SW 1271 (cell line): ENCODE data around the gene RAD51B.
"Not testable (repeated sequence)": the region's sequence is repeated elsewhere in the genome, so short reads cannot be mapped to it uniquely, and the experiment has no call there.

ENCODE experiments used
- DNase-seq, 2 experiments: peaks; one replicate each; lab custom pipeline; 2025; lab: John Stamatoyannopoulos, UW

RAD51B gene

DNA sequence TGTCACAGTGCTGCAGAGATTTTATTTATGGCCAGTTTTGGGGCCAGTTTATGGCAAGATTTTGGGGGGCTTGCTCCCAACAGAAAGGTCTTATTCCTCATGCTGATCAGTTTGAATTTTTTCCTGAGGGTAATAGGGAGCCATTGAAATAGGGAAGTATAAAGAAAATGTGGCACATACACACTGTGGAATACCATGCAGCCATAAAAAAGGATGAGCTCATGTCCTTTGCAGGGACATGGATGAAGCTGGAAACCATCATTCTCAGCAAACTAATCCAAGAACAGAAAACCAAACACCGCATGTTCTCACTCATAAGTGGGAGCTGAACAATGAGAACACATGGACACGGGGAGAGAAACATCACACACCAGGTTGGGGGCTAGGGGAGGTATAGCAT is 483.4 kb downstream of the RAD51B start:
- not testable (repeated sequence) for DNase-seq

DNA sequence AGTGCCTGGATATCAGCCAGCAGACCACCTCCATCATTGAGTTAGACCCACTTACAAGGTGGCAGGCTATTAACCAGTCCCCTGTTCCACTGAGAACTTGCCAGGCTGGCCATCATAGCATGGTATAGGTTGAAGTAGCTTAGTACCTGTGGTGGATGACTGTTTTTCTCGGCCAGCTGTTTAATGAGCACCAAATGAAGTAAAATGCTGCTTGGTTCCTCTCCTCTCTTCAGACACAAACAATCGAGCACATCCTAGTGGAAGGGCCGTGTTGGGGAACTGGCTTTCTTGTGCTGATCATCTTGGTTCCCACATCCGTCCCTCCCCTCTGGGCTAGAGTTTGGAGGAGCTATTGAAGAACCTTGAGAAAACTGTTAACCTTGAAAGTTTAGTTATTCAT is 486.2 kb downstream of the RAD51B start:
- no peak for DNase-seq

DNA sequence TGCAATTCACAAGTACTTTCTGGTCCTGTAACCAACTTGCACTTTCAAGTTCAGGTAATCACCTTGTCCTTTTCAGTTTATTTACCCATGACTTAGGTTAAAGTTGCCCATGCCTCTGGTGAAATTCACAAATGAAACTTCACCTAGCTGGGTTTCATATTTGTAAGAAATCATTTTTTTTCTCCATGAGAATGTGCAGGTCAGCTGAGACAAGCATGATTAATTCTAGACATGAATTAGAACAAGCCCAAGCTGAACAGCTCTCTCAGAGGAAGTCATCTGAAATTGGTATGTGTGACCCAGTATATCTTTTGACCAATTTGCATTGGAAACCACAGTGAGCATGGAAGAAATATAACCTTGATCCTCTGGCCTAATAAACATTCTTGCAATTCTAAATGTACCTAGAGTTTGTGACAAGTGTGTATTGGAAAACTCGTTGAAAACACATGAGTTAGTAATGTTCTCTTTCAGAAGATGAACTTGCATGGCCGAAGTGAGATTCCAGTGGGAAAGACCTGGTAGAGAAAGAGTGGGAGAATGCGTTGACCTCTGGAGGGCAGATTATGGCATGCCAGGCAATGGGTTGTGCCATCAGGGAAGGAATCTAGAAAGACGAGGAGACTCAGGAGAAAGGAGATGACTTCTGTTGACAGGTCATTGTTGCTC is 486.8 kb downstream of the RAD51B start:
- no peak for DNase-seq

DNA sequence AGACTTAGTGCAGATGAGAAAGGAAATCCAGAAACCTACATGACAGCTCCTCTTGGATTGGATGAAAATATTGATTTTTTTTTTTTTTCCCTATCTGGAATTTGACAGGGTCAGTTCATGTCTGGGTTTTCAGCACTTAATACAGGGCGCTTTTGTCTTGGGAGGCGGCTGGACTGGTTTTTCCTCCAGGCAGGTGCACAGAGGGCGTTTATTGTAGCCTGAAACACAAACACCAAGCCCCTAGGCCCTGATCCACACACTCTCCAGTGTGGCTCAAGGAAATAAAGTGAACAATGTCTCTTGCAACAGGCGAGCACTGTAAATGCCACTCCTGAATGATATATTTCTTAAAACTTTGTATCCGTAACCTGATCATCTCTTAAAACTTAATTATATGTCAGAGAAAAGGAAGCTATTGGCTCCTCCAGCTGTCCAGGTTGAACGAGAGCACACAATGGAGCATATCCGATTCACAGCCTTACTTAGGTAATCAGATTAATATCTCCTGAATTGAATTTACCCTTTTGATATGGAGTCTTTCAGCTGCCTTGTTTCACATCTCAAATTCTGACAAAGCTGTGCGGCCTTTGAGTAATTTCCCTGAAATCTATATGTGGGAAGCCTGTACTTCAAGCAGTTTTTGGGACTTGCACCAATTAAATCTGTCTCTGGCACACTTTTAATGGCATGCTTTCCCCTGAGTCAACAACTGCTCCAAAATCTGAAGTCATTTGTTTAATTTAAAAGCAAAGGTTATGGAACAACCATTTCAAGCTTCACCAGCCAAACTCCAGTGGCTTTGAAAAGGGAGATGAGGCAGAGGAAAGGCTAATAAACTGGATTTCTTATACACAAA is 487.6 kb downstream of the RAD51B start:
- no peak for DNase-seq

DNA sequence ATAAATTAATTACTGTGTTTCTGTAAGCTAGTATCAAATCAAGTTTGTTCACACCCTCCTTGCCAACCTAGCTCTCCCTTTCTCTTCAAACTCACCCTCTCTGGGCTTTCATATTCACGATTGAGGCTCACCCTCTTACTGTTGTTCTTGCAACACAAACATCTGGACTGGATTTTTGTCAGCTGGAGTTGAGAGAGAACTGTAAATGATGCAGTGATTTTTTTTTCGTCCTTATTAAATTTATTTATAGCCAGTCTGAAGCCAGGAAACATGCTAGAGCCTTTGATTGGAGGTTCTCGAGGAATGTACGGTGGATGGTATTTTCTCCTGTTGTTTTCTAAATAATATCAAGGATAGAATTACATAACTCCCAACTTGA is 488.2 kb downstream of the RAD51B start:
- no peak for DNase-seq

DNA sequence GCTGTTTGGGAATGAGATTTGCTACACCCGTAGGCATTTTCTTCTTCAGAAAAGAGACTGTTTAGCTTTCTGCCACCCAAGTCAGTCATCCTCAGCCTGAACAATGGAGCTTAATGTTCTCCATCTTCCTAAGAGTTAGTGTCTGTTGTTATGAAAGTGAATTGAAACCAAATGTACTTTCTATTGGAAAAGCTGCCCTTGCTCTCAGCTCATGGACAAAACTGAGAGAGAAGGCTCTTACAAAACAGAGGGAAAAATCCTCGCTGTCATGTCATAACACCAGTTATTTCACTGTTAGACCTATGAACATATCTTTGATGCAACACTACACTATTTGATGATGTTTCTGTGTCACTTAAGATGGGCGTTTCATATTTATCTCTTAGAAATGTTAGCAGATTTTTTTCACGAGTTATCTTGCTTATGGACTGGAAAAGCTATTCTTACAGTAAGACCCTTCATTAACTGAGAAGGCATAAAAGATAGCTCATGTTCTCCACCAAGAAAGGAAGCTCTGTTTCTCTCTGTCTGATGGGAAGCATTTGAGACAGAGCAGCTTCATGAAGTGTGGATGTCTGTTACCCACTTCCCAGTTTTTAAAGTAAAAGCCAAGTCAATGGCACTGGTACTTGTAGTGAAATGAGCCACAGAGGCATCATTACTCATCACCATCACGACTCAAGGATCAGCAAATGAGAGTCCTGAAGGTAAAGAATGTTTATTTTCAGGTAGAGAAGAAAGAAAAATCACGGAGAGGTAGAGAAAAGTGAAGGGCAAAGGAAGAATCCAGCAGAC is 489.3 kb downstream of the RAD51B start:
- no peak for DNase-seq

DNA sequence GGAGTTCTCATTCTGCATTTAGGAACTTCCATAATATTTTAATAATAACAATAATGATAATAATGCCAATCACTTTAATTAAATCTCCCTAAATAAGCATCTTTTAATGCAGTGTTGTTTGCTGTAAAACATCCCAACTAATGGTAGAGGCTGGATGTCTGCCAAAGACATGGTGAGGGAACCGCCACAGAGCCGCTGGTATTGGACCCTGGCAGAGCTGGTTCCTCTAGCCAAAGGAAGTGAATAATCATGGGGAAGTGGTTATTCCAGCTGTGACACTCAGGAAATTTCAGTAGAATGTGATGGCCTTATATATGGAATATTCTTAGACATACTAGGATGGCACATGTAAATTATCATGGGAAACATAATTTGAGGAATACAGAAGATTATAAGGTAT is 490.0 kb downstream of the RAD51B start:
- DNase-seq = no peak

DNA sequence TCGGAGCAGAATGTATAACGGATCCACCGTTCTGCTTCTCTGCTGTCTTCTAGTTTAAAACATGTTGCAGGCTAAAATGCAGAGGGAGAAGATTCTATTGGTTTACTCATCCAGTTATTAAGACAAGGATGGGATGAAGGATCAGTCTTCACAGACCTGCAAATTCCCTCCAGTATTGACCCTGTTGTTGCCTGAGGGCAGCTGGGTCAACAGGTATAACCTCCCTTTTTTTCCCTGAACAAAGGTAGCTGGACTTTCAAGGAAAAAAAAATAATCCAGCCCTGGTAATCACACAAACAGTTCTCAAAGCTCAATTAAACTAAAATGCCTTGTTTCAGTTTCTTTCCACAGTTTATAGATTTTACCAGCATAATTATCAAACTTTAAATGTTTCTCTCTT is 492.7 kb downstream of the RAD51B start:
- DNase-seq = no peak

DNA sequence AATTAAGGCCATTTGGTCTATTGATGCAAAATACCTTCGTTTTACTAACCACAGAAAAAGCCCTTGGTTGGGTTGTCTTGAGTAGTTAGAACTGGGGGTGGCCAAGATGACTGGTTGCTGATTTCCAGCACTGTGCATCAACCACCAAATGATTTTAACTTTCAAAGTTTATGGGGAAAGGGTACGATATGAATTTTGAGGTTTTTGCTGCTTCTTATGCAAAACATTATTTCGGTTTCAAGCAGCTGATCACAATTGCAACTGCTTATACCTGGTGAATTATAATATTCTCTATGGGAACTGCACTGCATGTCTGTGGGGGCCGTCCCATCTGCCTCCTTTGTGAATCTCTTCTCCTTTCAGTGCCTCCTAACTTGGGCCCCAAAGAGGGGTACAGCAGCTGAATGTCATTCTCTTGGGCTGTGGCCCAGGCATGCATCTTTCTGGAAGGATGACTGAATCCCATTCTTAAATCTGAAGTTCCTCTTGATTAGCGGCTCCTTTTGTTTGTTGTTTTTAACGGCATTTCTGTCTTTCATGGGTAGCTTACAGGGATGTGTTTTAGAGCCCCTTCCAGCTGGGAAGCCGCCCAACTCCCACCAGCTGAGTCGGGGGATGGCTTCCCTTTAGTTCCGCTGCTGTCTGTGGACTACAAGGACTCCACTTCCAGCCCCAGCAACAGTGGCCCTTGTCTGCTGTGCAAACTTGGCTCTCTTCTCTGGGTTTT is 493.5 kb downstream of the RAD51B start:
- DNase-seq = no peak

DNA sequence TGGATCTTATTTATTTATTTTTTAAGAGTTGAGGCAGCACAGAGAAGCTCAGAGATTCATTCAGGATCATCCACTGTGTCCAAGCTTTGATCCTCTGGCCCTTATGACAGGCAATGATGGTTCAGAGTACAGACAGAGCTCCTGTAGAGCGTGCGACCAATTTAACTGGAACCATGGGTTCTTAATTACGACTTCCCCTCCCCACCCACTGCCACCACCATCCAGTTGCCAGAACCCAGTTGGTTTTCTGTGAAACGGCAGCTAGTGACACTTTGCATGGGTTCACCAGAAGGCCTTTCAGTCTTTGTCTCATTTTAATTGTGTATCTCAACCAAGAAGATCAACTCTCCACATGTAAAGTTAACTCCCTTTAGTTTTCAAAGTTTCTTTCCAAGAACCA is 495.1 kb downstream of the RAD51B start:
- DNase-seq = no peak

DNA sequence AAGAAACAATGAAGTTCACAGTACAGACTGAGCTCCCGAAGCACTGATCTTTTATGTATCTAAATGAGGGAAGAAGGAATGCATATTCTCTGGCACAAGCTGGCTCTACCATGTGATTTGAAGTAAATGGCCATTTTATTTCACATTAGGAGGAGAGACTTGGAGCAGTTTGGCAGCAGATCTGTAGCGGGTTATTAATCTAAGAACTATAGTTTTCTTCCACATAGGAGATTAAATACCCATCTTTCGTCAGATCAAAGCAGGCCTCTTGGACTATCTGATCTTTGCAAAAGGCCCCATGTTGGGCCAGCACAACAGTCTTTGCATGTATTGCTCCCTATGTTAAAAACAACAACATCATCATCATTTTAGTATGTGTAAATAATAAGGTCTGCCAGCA is 495.5 kb downstream of the RAD51B start:
- DNase-seq = no peak

DNA sequence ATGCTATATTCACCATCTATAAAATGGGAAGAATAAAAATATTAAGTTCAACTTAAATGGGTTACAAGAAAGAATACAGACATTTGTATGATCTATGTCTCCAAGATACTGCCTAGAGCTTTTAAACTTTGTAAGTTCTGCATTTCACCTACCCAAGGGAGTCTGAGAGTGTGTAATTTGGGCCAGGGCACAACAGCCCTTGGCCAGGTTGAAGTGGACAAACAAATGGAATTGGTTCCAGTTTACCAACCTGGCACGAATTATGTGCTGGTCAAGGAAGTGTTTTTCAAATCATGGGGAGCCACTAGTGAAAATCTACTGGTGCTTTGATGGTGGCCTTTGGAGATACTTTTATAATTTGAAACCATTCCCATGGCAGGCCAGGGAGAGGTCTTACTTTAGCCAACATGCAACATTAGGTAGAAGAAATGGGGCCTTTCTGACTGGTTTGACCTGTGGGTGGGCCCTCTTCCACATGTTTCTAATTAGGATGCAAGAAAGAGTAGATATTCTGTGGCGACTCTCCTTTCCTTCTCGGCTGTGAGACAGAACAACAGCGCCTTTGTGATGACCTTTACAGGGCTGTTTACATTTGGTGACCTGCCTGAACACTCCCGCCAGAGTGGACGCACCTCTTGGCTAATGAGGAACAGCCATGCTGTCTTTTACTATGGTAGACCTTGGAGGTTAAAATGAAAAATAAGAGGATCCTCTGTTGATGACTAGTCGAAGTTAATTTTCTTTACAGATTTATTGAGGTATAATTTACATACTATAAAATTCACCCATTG is 496.7 kb downstream of the RAD51B start:
- no peak for DNase-seq

DNA sequence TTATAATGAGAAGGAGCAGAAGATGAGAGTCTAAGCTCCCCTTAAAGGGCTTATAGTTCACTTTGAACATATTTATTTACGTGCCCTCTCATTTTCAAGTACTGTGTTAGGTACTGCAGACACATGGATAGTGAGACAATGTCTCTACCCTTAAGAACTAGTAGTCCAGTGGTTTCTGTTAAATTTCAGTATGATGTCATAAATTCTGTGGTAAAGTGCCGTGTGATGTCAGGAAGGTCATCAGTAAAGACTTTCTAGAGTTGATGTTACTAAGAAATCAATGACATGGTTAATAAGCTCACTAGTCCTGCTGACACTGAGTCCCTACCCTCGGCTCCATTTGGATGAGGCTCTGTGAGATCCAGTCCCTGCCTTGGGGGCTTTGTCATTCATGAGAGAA is 497.7 kb downstream of the RAD51B start:
- DNase-seq = no peak

DNA sequence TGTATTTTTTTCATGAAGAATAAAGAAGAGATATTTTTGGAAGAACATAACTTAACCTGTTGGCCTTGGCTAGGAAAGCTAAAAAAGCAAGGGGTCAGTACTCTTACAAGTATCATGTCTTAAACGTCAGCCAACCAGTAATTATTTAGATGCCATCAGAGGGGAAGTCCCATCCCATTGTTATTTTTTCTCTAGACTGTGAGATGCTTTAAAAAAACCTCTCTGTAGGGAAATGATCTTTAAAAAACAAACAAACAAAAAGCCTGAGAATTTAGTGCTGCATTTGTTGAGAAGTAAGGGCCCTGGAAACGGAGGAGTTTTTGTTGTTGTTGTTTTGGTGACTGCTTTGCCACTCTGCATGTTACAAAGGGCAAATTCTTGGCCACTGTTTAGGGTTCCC is 499.2 kb downstream of the RAD51B start:
- no peak for DNase-seq

DNA sequence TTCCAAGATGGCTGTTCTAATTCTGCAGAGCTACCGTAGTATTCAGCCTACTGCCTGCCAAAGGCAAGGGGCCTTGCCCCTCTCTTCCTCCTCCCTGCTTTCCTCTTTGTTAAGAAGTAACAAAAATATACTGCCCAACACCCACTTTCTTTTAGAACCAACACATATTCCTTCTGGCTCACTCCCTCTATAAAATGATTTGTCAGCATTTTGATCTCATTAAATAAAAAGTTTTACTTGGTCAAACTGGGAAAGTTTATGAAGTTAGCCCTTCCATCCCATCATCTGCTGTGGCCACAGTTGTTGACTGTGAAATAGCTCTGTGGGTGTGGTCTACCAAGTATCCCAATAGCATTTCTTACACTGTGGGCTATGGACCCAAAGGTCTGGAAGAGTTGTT is 500.9 kb downstream of the RAD51B start:
- DNase-seq = no peak

DNA sequence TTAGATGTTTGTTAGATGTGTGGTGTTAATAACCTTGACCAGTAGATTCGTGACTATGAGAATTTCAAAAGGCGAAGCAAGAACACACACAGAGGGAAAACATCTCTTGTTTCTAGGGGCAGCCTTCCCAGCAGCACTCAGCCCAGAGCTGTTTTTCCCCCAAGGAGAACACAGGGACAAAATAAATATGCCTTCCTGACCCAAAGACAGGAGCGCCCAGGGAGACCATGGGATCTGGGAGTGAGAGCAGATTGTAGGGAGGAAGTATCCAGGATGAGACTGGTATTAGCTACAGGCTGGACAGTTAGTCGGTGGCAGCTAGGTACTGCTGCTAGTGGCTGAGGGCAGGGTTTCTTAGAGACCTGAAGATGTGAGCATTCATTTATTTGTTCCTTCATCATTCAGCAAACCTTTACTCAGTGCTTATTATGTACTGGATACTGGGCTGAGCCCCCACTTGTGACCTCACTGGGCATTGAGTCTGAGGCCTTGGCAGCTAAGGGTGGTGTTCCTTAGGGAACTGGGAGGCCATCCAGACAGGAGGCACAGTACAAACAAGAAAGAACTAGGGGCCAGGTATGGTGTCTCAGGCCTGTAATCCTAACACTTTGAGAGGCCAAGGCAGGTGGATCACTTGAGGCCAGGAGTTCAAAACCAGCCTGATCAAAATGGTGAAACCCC is 503.5 kb downstream of the RAD51B start:
- DNase-seq = no peak

DNA sequence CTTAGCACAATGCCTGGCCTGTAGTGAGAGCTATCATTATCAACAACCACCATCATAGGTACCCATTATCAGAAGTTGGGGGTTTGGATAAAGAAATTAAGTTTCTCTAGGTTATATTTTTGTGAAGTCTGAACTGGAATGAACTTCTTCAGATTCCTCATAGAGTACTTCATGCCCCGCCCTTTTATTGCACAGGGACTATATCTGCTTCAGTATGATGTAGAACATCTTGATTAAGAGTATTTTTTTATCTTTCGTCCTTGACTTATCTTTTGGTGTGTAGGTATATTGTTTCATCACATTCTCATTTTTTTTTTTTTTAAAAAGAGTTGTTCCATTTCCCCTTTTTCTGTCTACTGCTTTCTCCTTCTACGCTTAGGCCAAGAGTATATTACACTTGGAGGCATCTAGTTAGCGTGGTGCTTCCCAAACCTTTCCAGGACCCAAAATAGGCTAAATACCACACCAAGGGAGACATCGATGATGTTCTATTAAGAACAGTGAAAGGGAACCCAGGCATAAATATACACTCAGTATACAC is 505.8 kb downstream of the RAD51B start:
- no peak for DNase-seq

DNA sequence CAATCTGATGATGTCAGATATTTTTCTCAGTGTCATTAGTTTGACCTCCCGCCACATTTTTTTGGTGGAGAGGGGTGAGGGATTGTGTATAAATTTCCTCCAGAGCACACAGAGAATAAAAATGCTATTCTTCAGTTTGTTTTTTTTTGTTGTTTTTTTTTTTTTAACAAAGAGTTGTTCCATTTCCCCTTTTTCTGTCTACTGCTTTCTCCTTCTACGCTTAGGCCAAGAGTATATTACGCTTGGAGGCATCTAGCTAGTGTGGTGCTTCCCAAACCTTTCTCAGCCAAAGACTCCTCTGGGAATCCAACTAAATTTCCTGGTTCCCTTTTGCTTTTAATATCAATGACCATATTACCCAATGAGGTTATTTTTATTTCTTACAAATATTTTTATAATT is 507.7 kb downstream of the RAD51B start:
- DNase-seq = no peak

DNA sequence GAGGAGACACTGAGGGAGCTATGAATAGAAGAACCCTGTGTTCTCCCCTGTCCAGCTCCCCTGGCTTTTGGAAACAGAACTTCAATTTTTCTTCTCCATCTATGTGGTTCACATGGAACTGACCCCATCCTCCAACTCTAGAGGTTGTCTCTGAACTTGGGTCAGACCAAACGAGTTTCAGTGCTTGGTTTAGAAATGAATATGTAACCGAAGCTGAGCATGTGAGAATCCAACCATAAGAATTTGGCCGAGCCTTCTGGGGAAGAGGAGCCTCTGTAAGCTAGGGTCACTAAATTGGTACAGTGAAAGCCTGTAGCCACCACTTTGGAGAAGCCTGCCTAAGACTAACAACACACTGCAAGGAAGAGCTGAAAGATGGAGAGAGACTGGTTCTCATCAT is 508.9 kb downstream of the RAD51B start:
- DNase-seq = no peak

DNA sequence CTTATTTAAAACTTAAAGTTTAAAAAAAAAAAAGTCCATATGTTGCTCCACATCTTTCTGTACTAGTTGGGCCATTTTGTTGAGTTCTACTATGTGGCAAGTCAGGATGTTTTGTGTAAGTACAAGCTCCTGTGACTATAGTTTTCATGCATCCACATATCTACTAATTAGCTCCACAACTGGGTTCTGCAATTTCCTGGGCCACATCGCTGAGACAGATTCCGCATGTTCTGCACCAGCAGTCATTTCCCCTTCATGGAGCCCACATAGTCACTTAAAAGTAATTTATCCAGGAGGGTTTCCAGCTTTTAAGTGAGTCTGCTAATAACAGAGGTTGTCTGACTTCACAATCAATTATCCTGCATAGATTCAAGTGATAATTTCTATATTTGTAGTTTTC is 511.8 kb downstream of the RAD51B start:
- no peak for DNase-seq

DNA sequence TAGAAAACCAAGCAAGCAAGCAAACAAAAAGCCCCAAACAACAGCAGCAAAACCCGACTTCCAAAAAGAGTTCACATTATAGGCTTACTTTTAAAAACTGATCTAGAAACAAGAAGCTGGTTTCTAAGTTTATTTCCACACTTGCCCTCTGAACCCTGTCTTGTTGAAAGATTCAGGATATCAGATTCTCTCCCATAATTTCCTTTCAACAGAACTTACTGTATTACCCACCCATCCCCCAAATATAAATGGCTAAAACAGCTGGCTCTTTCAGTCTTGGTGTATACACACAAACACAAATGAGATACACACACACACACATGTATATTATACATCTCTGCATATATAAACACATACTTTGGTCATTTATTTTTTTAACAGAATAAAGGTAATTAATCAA is 512.4 kb downstream of the RAD51B start:
- DNase-seq = no peak
